NCI-H2196 treated with DMSO at 0.1 percent for 48 hours (cell line): ENCODE results near the gene SLC44A3.

Source experiments
- DNase-seq: peaks from one replicate; lab custom pipeline; 2025; ENCODE audit not compliant: unreplicated experiment; lab: John Stamatoyannopoulos, UW

SLC44A3 gene

GRCh38 chr1:94905207-94905606 lies 85.0 kb downstream of the SLC44A3 start:
- no peak for DNase-seq

- no peak for DNase-seq
Measured at GRCh38 chr1:94906382-94906781, 86.2 kb downstream of the SLC44A3 start.

GRCh38 chr1:94907136-94907535 lies 87.0 kb downstream of the SLC44A3 start:
- no peak for DNase-seq

GRCh38 chr1:94908190-94908589 lies 88.0 kb downstream of the SLC44A3 start:
- no peak for DNase-seq

GRCh38 chr1:94908965-94909364 lies 88.8 kb downstream of the SLC44A3 start:
- no peak for DNase-seq

- no peak for DNase-seq
Measured at GRCh38 chr1:94909486-94909885, 89.3 kb downstream of the SLC44A3 start.

- no peak for DNase-seq
Measured at GRCh38 chr1:94912263-94913184, 92.4 kb downstream of the SLC44A3 start.

GRCh38 chr1:94917251-94917650 lies 97.1 kb downstream of the SLC44A3 start:
- DNase-seq, result no peak

GRCh38 chr1:94919241-94920030 lies 99.3 kb downstream of the SLC44A3 start:
- DNase-seq, result no peak

- no peak for DNase-seq
Measured at GRCh38 chr1:94920061-94920460, 99.9 kb downstream of the SLC44A3 start.

- no peak for DNase-seq
Measured at GRCh38 chr1:94921977-94922376, 101.8 kb downstream of the SLC44A3 start.

GRCh38 chr1:94922761-94923331 lies 102.7 kb downstream of the SLC44A3 start:
- DNase-seq, result no peak

GRCh38 chr1:94925004-94925403 lies 104.8 kb downstream of the SLC44A3 start:
- DNase-seq, result no peak

GRCh38 chr1:94925561-94926125 lies 105.5 kb downstream of the SLC44A3 start:
- peak; percentile 41 for DNase-seq

- no peak for DNase-seq
Measured at GRCh38 chr1:94926126-94926914, 106.2 kb downstream of the SLC44A3 start.

GRCh38 chr1:94926915-94927404 lies 106.8 kb downstream of the SLC44A3 start, which contains the start of gene CNN3:
CNN3 (minus strand) TSS chr1:94927110; CDS start chr1:94926894, 216 bp downstream.
- DNase-seq, result peak; percentile 90

- DNase-seq, result peak; percentile 57
Measured at GRCh38 chr1:94927405-94928175, 107.4 kb downstream of the SLC44A3 start.

- DNase-seq, result no peak
Measured at GRCh38 chr1:94928293-94928939, 108.3 kb downstream of the SLC44A3 start.
